CD4-positive, alpha-beta T cell treated with Interleukin-17A for 4 hours (primary cell): ENCODE data around the gene MTHFD1L.

ENCODE experiments used
- DNase-seq: peaks from one replicate; pipeline ENCODE4 v3.0.0-alpha.2; 2020; ENCODE audit warnings: mixed read lengths

Gene MTHFD1L

DNA sequence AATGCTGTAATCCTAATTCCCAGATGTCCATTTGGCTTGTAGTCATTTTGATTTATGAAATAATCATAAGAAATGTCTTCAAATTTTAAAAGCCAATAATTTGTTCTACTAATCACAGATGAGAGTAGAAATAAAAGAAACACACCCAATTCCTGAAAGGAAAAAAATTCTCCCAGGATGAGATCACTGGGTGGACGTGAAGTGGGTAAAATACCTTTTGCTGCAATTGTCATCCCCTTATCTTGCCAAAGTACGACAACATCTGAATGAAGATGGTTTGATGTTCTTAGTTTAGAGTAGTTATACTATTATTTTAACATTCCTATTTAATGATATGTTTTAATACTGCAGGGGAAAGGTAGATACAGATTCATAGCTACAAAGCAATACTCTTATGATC lies 33.7 kb downstream of the MTHFD1L start:
- DNase-seq = no peak

- DNase-seq = no peak
Observed at GRCh38 chr6:150900049-150900448, 34.5 kb downstream of the MTHFD1L start.

GRCh38 chr6:150902142-150902776 lies 36.8 kb downstream of the MTHFD1L start:
- no peak for DNase-seq

DNA sequence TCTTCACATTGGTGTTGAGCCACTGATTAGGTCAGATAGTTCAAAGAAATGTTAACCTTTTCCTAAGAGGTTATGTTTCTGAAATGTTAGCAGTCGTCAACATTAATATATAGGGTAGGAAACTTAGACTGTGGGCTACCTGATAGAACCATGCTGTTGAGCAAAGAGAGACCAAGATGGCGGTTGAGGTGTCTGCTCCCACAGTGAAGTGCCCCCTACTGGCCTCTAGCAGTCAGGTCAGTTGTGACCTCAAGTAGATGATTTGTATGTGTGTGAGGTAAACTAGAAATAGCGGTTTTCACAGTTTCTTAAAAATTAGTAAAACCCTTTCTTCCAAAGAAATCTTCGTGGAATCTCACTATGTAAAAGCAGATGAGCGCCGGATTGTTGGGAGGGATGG lies 40.3 kb downstream of the MTHFD1L start:
- DNase-seq = no peak

DNA sequence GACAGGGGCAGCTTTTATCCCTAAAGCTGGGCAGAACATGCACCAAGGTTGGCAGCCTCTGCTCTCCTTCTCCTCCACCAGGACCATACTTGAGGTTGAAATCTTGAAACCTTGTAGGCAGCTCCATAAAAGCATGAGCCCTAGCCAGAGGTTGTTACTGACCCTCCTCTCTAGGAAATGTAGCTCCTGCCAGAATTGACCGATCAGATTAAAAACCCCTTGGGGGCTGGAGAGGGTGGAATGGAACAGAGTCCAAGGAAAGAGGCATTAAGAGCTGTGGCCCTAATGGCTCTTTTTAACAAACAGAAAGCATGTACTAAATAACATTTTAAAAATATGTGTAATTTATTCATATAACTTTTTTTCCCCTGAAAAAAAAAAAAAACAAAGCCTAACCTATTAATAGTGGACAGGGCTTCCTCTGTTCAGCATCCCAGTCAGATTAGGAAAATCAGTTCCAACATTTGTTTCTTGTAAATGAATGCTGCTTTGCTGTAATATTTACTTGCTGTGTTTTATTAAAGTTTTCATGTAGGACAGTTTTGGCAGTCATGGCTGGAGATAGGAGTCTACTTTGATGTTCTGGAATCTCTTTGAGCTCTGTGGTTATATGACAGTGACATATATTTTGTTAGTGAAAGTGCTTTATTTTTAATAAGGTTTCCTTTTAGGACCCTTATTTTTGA lies 41.3 kb downstream of the MTHFD1L start:
- no peak for DNase-seq

DNA sequence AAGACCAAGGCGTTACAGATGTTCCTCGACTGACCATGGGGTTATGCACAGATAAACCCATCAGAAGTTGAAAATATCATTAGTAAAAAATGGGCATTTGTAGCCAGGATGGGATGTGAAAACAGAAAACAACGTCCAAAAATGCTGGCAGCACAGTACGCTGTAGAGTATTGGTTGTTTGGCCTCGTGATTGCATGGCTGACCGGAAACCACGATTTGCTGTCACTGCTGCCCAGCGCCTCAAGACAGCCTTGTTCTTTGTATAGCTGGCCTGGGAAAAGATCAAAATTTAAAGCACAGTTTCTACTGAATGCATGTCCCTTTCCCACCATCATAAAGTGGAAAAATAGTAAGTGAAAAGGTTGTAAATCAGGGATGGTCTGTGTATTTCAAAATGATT lies 41.9 kb downstream of the MTHFD1L start:
- DNase-seq = no peak

- DNase-seq = no peak
Observed at GRCh38 chr6:150908901-150909300, 43.4 kb downstream of the MTHFD1L start.

GRCh38 chr6:150910561-150910960 lies 45.1 kb downstream of the MTHFD1L start:
- no peak for DNase-seq

GRCh38 chr6:150914372-150914771 lies 48.9 kb downstream of the MTHFD1L start:
- DNase-seq = no peak

GRCh38 chr6:150915131-150915879 lies 49.8 kb downstream of the MTHFD1L start:
- no peak for DNase-seq

- no peak for DNase-seq
Observed at GRCh38 chr6:150915880-150916265, 50.4 kb downstream of the MTHFD1L start.

DNA sequence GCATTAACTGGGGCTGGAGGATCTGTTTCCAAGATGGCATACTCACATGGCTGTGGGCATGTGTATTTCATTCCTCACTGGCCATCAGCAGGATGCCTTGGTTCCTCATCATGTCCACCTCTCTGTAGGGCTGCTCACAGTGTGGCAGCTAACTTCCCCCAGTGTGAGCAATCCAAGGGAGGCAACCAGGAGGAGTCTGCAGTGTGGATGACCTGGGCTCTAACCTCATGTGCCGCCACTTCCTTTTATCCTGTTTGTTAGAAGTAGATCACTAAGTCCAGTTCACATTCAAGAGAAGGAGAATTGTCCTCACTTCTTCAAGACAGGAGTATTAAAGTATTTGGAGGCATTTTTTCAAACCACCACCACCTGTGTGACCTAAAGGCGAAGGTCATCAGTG lies 54.4 kb downstream of the MTHFD1L start:
- no peak for DNase-seq

DNA sequence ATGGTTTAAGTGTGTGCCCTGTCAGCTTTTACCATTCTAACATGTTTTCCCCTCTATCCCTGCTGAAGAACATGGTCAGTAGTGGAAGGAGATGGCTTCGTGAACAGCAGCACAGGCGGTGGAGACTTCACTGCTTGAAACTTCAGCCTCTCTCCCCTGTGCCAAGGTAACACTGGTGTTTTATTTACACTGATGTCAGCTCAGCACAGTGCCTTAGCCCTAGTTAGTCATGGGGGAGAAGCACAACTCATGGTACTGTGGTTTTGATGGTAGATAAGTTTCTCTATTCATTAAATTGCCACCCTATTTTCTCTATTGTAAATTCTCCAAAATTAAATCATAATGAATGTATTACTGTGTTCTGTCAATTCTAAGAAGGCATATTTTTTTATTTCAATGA lies 56.6 kb downstream of the MTHFD1L start:
- DNase-seq = no peak

GRCh38 chr6:150924808-150925589 lies 59.5 kb downstream of the MTHFD1L start:
- no peak for DNase-seq

DNA sequence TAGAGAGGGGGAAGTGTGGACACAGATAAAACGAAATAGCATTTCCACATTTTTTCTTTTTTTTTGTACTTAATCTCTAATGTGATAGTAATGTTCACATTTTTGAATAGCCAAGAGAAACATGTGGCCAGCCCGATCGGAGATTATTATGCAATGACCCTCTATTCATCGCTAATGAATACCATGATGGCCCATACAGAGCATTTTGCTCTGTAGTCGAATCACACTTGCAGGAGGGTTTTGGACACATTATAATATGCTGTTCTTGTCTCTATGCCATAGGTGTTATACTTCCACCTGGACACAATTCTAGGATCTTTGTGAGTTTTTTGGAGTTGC lies 60.1 kb downstream of the MTHFD1L start:
- DNase-seq = no peak

DNA sequence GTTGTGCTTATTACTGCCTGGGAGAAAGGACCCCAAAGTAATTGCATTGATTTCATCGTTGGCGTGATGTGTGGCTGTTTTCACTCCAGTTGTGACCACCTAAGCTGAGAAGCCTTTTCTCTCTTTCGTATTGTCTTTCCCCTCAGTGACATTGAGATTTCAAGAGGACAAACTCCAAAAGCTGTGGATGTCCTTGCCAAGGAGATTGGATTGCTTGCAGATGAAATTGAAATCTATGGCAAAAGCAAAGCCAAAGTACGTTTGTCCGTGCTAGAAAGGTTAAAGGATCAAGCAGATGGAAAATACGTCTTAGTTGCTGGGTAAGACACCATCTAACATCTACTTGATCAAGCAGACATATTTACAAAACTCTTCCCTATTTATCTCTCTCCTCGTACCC lies 60.5 kb downstream of the MTHFD1L start:
- DNase-seq = no peak

DNA sequence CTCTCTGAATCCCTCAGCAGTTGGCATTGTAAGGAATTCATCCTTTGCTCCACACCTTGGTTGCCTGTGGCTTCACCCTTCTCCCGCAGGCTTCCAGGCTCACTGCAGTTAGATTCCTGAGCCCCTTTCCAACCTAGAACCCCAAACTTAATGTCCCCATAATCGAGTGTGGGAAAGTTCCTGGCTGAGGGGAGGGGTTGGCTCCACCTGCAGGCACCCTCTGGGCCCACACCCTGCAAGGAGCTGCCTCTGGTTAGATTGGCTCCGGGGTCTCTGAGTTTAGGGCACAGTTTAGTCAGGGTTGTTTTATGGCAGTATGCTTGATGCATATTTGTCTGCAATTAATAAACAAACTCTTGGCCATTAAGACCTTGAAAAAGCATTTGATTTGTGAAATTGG lies 63.4 kb downstream of the MTHFD1L start:
- DNase-seq = no peak

DNA sequence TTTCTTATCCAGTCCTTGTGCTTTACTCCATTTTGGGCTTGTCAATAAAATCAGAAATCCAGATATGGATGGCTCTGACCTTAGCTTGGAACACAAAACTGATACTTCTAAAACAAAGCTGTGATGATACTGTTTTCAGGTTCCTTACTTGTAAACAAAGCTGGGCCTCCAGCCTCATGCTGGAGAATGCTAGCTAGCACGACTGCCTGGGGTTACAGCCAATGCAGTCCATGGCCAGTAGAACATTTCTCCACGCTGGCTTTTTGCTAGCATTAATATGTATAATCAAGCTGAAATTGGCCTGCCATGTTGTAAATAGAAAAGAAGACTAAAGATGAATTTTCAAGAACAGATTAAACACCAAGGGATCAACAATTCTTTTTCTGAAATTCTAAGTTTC lies 63.9 kb downstream of the MTHFD1L start:
- no peak for DNase-seq

GRCh38 chr6:150930841-150931240 lies 65.3 kb downstream of the MTHFD1L start:
- no peak for DNase-seq

DNA sequence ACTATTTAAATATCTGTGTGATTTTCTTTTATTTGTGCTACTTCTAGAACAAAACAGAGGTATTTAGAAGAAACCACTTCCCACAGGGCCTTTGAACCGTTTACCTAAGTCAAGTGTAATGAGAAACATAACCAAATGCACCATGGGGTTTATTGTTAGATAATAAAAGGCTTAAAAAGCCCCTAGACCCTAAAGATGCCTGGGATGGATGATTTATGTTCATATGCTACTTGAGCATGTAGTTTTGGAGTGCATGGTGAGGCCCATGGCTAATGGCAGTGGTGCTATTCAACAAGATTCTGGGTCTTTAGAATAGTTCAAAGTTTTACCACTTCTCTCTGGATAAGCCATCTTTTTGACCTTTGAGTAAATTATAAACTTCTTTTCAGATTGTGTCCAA lies 65.9 kb downstream of the MTHFD1L start:
- no peak for DNase-seq

DNA sequence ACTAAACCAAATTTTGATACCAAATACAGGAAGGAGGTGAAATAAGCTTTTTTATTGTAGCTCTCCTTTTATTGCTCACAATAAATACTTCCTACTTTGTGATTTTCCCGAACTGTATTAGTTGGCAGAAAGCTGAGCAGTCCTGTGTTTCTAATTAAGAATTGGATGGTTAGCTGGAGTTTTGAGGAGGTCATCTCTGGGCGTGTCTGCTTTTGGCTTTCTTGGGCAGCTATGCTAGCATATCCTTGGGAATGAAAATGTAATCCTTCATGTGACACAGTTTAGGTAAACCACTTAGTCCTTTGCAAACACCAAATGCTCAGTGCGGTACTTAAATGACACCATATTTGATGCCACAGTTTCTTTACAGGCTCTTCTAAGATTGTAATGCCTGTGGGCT lies 67.5 kb downstream of the MTHFD1L start:
- no peak for DNase-seq

DNA sequence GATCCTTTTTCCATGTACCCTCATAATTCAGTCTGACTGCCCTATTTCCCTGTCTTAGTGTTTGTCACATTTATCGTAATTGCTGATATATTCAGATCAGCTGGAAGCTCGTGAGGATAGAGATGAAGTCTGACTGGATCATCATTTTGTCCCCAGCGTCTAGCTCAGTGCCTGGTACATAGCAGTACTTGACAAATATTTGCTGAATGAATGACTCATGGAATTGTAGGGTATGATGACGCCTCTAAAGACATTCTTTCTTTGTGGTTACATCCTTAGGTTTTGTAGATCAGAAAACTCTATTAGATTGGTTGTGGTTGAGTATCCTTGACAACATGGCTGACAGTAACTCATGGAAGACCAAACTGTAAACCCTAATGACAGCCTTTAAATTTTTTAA lies 68.9 kb downstream of the MTHFD1L start:
- no peak for DNase-seq

- DNase-seq = no peak
Observed at GRCh38 chr6:150936021-150936555, 70.6 kb downstream of the MTHFD1L start.
